B cell (primary cell): ENCODE measurements around the gene NPTX2. TPM values are rescaled to one million over a fixed set of nuclear protein-coding genes. Genes with fewer than 3 reads are reported as not detected.

Source experiments
- ATAC-seq: fragments of 200-7000 bp; cut with Tn5 transposase; one replicate; pipeline ENCODE4 v1.10.0; 2021; ENCODE audit warnings: low read depth, mild to moderate bottlenecking, moderate number of reproducible peaks, moderate library complexity
- CTCF ChIA-PET: fragments of 350-600 bp; sonication (Branson Sonifier 250); formaldehyde crosslinking; loops from one replicate; lab custom pipeline; 2021; ENCODE audit warnings: antibody characterized with exemption, inconsistent platforms; lab: Charles Lee
- POLR2A ChIA-PET: fragments of 350-600 bp; sonication (Branson Sonifier 250); formaldehyde crosslinking; loops from one replicate; lab custom pipeline; 2021; ENCODE audit warnings: antibody characterized with exemption; lab: Charles Lee
- DNase-seq: peaks from one replicate; pipeline ENCODE4 v3.0.0; 2013
- H2AFZ ChIP-seq: 2 replicates; pipeline ENCODE4 v1.6.1; 2012; ENCODE audit warnings: mild to moderate bottlenecking, low read depth, low read length; ENCODE audit not compliant: insufficient read depth, poor library complexity, severe bottlenecking
- H3K27ac ChIP-seq, 2 donors: 1 replicate in 1 of 2; 2 replicates in 1 of 2; pipeline ENCODE4 v1.5.1; 2012 to 2013; ENCODE audit warnings: low read length in 2 of 2, mild to moderate bottlenecking in 2 of 2, moderate library complexity in 1 of 2
- H3K27me3 ChIP-seq, 4 experiments: fragments of 200-600 bp in 1 of 4; sonication (generic) in 1 of 4; replicated peaks in 1 of 4; 1 replicate in 2 of 4; 2 replicates in 2 of 4; pipeline versions ENCODE4 v1.6.1 to v1.7.0; 2013 to 2016; ENCODE audit warnings: low read length in 3 of 4, mild to moderate bottlenecking in 2 of 4, mixed read lengths in 1 of 4, moderate library complexity in 1 of 4; ENCODE audit not compliant: insufficient read depth in 4 of 4, control insufficient read depth in 3 of 4; ENCODE audit errors: control extremely low read depth in 1 of 4
- H3K36me3 ChIP-seq, 2 experiments: replicated peaks in 1 of 2; 1 replicate in 1 of 2; 2 replicates in 1 of 2; pipeline versions ENCODE4 v1.6.1 to v1.7.1; 2013; ENCODE audit warnings: low read length in 1 of 2; ENCODE audit not compliant: insufficient read depth in 2 of 2, control insufficient read depth in 1 of 2; ENCODE audit errors: control extremely low read depth in 1 of 2, extremely low read depth in 1 of 2
- H3K4me1 ChIP-seq, 2 donors: fragments of 200-600 bp in 1 of 2; sonication (generic) in 1 of 2; 1 replicate in 1 of 2; 2 replicates in 1 of 2; pipeline versions ENCODE4 v1.5.1 to v1.6.1; 2013 to 2017; ENCODE audit warnings: low read length in 2 of 2; ENCODE audit not compliant: control insufficient read depth in 2 of 2, insufficient read depth in 2 of 2
- H3K4me2 ChIP-seq: replicated peaks from 2 replicates; pipeline ENCODE3; 2012; ENCODE audit warnings: mild to moderate bottlenecking, low read depth, low read length; ENCODE audit not compliant: poor library complexity, severe bottlenecking
- H3K4me3 ChIP-seq, 5 experiments: fragments of 200-600 bp in 1 of 5; sonication (generic) in 1 of 5; 1 replicate in 3 of 5; 2 replicates in 2 of 5; pipeline versions ENCODE4 v1.5.1 to v1.7.0; 2011 to 2016; ENCODE audit warnings: low read length in 4 of 5, mild to moderate bottlenecking in 4 of 5, low read depth in 2 of 5, control low read depth in 1 of 5, moderate library complexity in 1 of 5; ENCODE audit not compliant: insufficient read depth in 1 of 5; ENCODE audit errors: control extremely low read depth in 1 of 5, extremely low read depth in 1 of 5
- H3K79me2 ChIP-seq: fragments of 200-600 bp; sonication (generic); one replicate; pipeline ENCODE4 v1.6.0; 2016; ENCODE audit warnings: low read length; ENCODE audit not compliant: control insufficient read depth, insufficient read depth
- H3K9ac ChIP-seq: fragments of 200-600 bp; sonication (generic); 2 replicates; pipeline ENCODE4 v1.6.1; 2017; ENCODE audit warnings: mild to moderate bottlenecking, low read length, moderate library complexity
- H3K9me3 ChIP-seq, 3 donors: one replicate each; pipeline versions ENCODE4 v1.6.1 to v1.7.1; 2013; ENCODE audit warnings: low read length in 2 of 3; ENCODE audit not compliant: control insufficient read depth in 2 of 3, insufficient read depth in 1 of 3; ENCODE audit errors: control extremely low read depth in 1 of 3
- H4K20me1 ChIP-seq: 2 replicates; pipeline ENCODE4 v1.6.0; 2012; ENCODE audit warnings: mild to moderate bottlenecking, low read length; ENCODE audit not compliant: insufficient read depth, control insufficient read depth, poor library complexity, severe bottlenecking
- H3K27ac Mint-ChIP-seq: one replicate; pipeline ENCODE4 v1.8.0; 2021; ENCODE audit warnings: mixed read lengths
- H3K27me3 Mint-ChIP-seq: one replicate; pipeline ENCODE4 v1.8.0; 2021; ENCODE audit warnings: mixed read lengths
- H3K4me1 Mint-ChIP-seq: one replicate; pipeline ENCODE4 v1.8.0; 2021; ENCODE audit warnings: mixed read lengths
- H3K4me3 Mint-ChIP-seq: one replicate; pipeline ENCODE4 v1.8.0; 2021; ENCODE audit warnings: mixed read lengths
- H3K9me3 Mint-ChIP-seq: one replicate; pipeline ENCODE4 v1.8.0; 2022; ENCODE audit warnings: mixed read lengths; ENCODE audit not compliant: insufficient read depth
- CTCF ChIP-seq: fragments of 200-600 bp; IDR thresholded peaks from one replicate; pipeline ENCODE4 v1.8.0; 2022; ENCODE audit warnings: antibody characterized with exemption, mild to moderate bottlenecking
- EZH2 ChIP-seq: IDR thresholded peaks from 2 replicates; pipeline ENCODE4 v1.6.1; 2012; ENCODE audit warnings: borderline replicate concordance, low read depth, mild to moderate bottlenecking, moderate library complexity, low read length; ENCODE audit not compliant: insufficient read depth, poor library complexity, severe bottlenecking
- WGBS: methylation state at CpG from one replicate; pipeline ENCODE4 v1.1.5; 2013; ENCODE audit warnings: missing lambda C conversion rate; ENCODE audit not compliant: insufficient coverage; 5-methylcytosine and 5-hydroxymethylcytosine counted together
- intact Hi-C: fragments of 100-400 bp; cut with micrococcal nuclease; formaldehyde crosslinking; loops from one replicate; pipeline ENCODE4 v1.10.0; 2022
- polyA plus RNA-seq: library from polyadenylated mRNA; depleted of rRNA; stranded (reverse); fragments of >200 nt; gene quantifications from 2 replicates; pipeline ENCODE4 v1.2.3, GENCODE V29; 2012
- total RNA-seq, 2 donors: library from RNA; stranded (reverse); fragments of 120-200 nt in 1 of 2; gene quantifications; 1 replicate in 1 of 2; 2 replicates in 1 of 2; pipeline versions ENCODE4 v1.2.3 to v1.2.4, GENCODE V29; 2013 to 2022

The NPTX2 gene
- total and polyA plus RNA-seq, 2 donors (not counting 1 experiment from before 2014, with no cell fraction given): not detected

- no peak for DNase-seq
- Mint-ChIP-seq H3K4me3 (no peak overlapping the region), H3K9me3 (peaks cover 4% of the 10 kb centered on the region), H3K4me1 (no peaks in the 10 kb centered on the region), H3K27ac (no peak overlapping the region), H3K27me3 (peaks cover 27% of the 10 kb centered on the region)
- no peak overlapping the region for H2AFZ ChIP-seq
- H4K20me1 ChIP-seq: no peaks in the 10 kb centered on the region
- 97% methylated on average over 5 of the region's 7 CpGs for WGBS
- H3K9ac ChIP-seq: no peak overlapping the region
- peaks cover 0 to 22% (median 2%) of the 10 kb centered on the region in 3 donors for H3K9me3 ChIP-seq
- no peaks in the 10 kb centered on the region for H3K79me2 ChIP-seq
- no peak for ATAC-seq
- H3K4me1 ChIP-seq: no peaks in the 10 kb centered on the region
- H3K4me3 ChIP-seq: no peak overlapping the region
- no peaks in the 10 kb centered on the region for H3K36me3 ChIP-seq
- H3K27ac ChIP-seq: no peak overlapping the region
- ChIA-PET POLR2A (no interaction called here), CTCF (no interaction called here)
- intact Hi-C loops: no loop called here
- H3K4me2 ChIP-seq: no peak overlapping the region
- TF ChIP-seq EZH2 (no peak), CTCF (no peak)
- H3K27me3 ChIP-seq: peaks cover 0 to 11% (median 4%) of the 10 kb centered on the region in 4 experiments
Measured at GRCh38 chr7:98678215-98678614, 61.1 kb downstream of the NPTX2 start.

Other genes with a start within 250 kb of the NPTX2 start
- gene BAIAP2L1, start 216.2 kb upstream of the NPTX2 start, total RNA-seq: 2.7 and 3.7 TPM in 2 replicates
- 0.39 and 1.5 TPM in 2 replicates for gene BAIAP2L1, start 216.2 kb upstream of the NPTX2 start, polyA plus RNA-seq